ENCODE results near the gene CNTN3. TPM values are rescaled to one million over a fixed set of nuclear protein-coding genes. Genes with fewer than 3 reads are reported as not detected.

Gene CNTN3
- polyA plus RNA-seq (ENCODE audit: insufficient read length in 3 of 3), result 1 to 10 TPM; 5.5 to 6.3 (median 5.8) TPM

- DNase-seq (ENCODE audit: low read depth in 3 of 3, low spot score in 2 of 3), result no peak
Measured at GRCh38 chr3:74614107-74614967, at the start of gene CNTN3. Gene CNTN3 (minus strand): TSS chr3:74614659. CDS start chr3:74521112, 93,547 bp downstream.

GRCh38 chr3:74663178-74663577, 48.7 kb upstream of the CNTN3 start:
- DNase-seq (ENCODE audit: low read depth in 3 of 3, low spot score in 2 of 3), result no peak

GRCh38 chr3:74661672-74662071, 47.2 kb upstream of the CNTN3 start:
- no peak for DNase-seq (ENCODE audit: low read depth in 3 of 3, low spot score in 2 of 3)

- DNase-seq (ENCODE audit: low read depth in 3 of 3, low spot score in 2 of 3), result no peak
Measured at GRCh38 chr3:74651885-74652284, 37.4 kb upstream of the CNTN3 start.

- no peak for DNase-seq (ENCODE audit: low read depth in 3 of 3, low spot score in 2 of 3)
Measured at GRCh38 chr3:74651292-74651691, 36.8 kb upstream of the CNTN3 start.

GRCh38 chr3:74648107-74648506, 33.6 kb upstream of the CNTN3 start:
- no peak for DNase-seq (ENCODE audit: low read depth in 3 of 3, low spot score in 2 of 3)

- no peak for DNase-seq (ENCODE audit: low read depth in 3 of 3, low spot score in 2 of 3)
Measured at GRCh38 chr3:74646094-74646493, 31.6 kb upstream of the CNTN3 start.

- no peak for DNase-seq (ENCODE audit: low read depth in 3 of 3, low spot score in 2 of 3)
Measured at GRCh38 chr3:74643636-74644035, 29.2 kb upstream of the CNTN3 start.

- no peak for DNase-seq (ENCODE audit: low read depth in 3 of 3, low spot score in 2 of 3)
Measured at GRCh38 chr3:74642876-74643275, 28.4 kb upstream of the CNTN3 start.

GRCh38 chr3:74640211-74640610, 25.8 kb upstream of the CNTN3 start:
- no peak for DNase-seq (ENCODE audit: low read depth in 3 of 3, low spot score in 2 of 3)

GRCh38 chr3:74639681-74640080, 25.2 kb upstream of the CNTN3 start:
- DNase-seq (ENCODE audit: low read depth in 3 of 3, low spot score in 2 of 3), result no peak

GRCh38 chr3:74636981-74637380, 22.5 kb upstream of the CNTN3 start:
- DNase-seq (ENCODE audit: low read depth in 3 of 3, low spot score in 2 of 3), result no peak

- no peak for DNase-seq (ENCODE audit: low read depth in 3 of 3, low spot score in 2 of 3)
Measured at GRCh38 chr3:74633021-74633420, 18.6 kb upstream of the CNTN3 start.

- DNase-seq (ENCODE audit: low read depth in 3 of 3, low spot score in 2 of 3), result no peak
Measured at GRCh38 chr3:74631351-74632140, 17.1 kb upstream of the CNTN3 start.

- no peak for DNase-seq (ENCODE audit: low read depth in 3 of 3, low spot score in 2 of 3)
Measured at GRCh38 chr3:74630602-74631001, 16.1 kb upstream of the CNTN3 start.

- no peak for DNase-seq (ENCODE audit: low read depth in 3 of 3, low spot score in 2 of 3)
Measured at GRCh38 chr3:74626011-74626410, 11.6 kb upstream of the CNTN3 start.

- no peak for DNase-seq (ENCODE audit: low read depth in 3 of 3, low spot score in 2 of 3)
Measured at GRCh38 chr3:74624301-74624700, 9.8 kb upstream of the CNTN3 start.

GRCh38 chr3:74623261-74623836, 8.9 kb upstream of the CNTN3 start:
- no peak for DNase-seq (ENCODE audit: low read depth in 3 of 3, low spot score in 2 of 3)

GRCh38 chr3:74621581-74621980, 7.1 kb upstream of the CNTN3 start:
- no peak for DNase-seq (ENCODE audit: low read depth in 3 of 3, low spot score in 2 of 3)

- DNase-seq (ENCODE audit: low read depth in 3 of 3, low spot score in 2 of 3), result no peak
Measured at GRCh38 chr3:74617776-74618175, 3.3 kb upstream of the CNTN3 start.

GRCh38 chr3:74613521-74614106, 845 bp downstream of the CNTN3 start:
- DNase-seq (ENCODE audit: low read depth in 3 of 3, low spot score in 2 of 3), result no peak

All from right renal cortex interstitium (tissue), 3 donors.